A673 (cell line): Measurements from ENCODE around the gene SRPX. TPM values are rescaled to one million over a fixed set of nuclear protein-coding genes. Genes with fewer than 3 reads are reported as not detected.

Source experiments
- BruUV-seq: library from RNA; stranded (reverse); fragments of 400-500 nt; replicated peaks from 2 replicates; lab custom pipeline; 2021; lab: Mats Ljungman, UMichigan
- CTCF ChIA-PET: fragments of 300-600 bp; sonication (Branson Sonifier 250); formaldehyde crosslinking; loops from one replicate; lab custom pipeline; 2022; ENCODE audit warnings: antibody characterized with exemption; lab: Charles Lee
- POLR2A ChIA-PET: fragments of 300-600 bp; sonication (Branson Sonifier 250); formaldehyde crosslinking; loops from one replicate; lab custom pipeline; 2022; ENCODE audit warnings: antibody characterized with exemption; ENCODE audit not compliant: low non-redundant PET; lab: Charles Lee
- DNase-seq: peaks from one replicate; pipeline ENCODE4 v3.0.0-alpha.2; 2015; ENCODE audit warnings: low spot score
- H3K27ac ChIP-seq: fragments of 200-600 bp; sonication (generic); 2 replicates; pipeline ENCODE4 v1.5.1; 2016; ENCODE audit warnings: mixed run types, low read depth, mild to moderate bottlenecking, mixed read lengths, antibody characterized with exemption, low read length; ENCODE audit not compliant: poor library complexity, severe bottlenecking
- H3K27me3 ChIP-seq: fragments of 200-600 bp; sonication (generic); replicated peaks from 2 replicates; pipeline ENCODE4 v1.6.1; 2017; ENCODE audit warnings: mixed run types, low read depth, mild to moderate bottlenecking, mixed read lengths, antibody characterized with exemption, low read length; ENCODE audit not compliant: insufficient read depth, poor library complexity
- H3K36me3 ChIP-seq: fragments of 200-600 bp; sonication (generic); 2 replicates; pipeline ENCODE4 v1.6.1; 2016; ENCODE audit warnings: mixed run types, mild to moderate bottlenecking, mixed read lengths, antibody characterized with exemption, low read length; ENCODE audit not compliant: insufficient read depth, poor library complexity, severe bottlenecking
- H3K4me1 ChIP-seq: fragments of 200-600 bp; sonication (generic); 2 replicates; pipeline ENCODE4 v1.6.1; 2017; ENCODE audit warnings: mixed run types, mild to moderate bottlenecking, mixed read lengths, antibody characterized with exemption, low read length; ENCODE audit not compliant: insufficient read depth, poor library complexity, severe bottlenecking
- H3K4me3 ChIP-seq: fragments of 200-600 bp; sonication (generic); 2 replicates; pipeline ENCODE4 v1.5.1; 2016; ENCODE audit warnings: low read depth, mixed run types, mild to moderate bottlenecking, mixed read lengths, low read length; ENCODE audit not compliant: poor library complexity, severe bottlenecking
- H3K9me3 ChIP-seq: fragments of 200-600 bp; sonication (generic); 2 replicates; pipeline ENCODE4 v1.6.1; 2016; ENCODE audit warnings: mixed run types, low read depth, mild to moderate bottlenecking, mixed read lengths, antibody characterized with exemption, low read length; ENCODE audit not compliant: poor library complexity, severe bottlenecking
- CTCF ChIP-seq: fragments of 300-800, 200-600 bp; sonication (generic); conservative IDR thresholded peaks from 2 replicates; pipeline ENCODE4 v1.5.1; 2017; ENCODE audit warnings: low read depth, mild to moderate bottlenecking, antibody characterized with exemption, low read length, moderate library complexity, mixed read lengths
- EZH2 ChIP-seq: fragments of 200-600 bp; sonication (generic); IDR thresholded peaks from 2 replicates; pipeline ENCODE4 v1.6.1; 2017; ENCODE audit warnings: borderline replicate concordance, low read depth, mild to moderate bottlenecking, mixed read lengths, antibody characterized with exemption, low read length; ENCODE audit not compliant: poor library complexity, severe bottlenecking
- intact Hi-C: fragments of 100-400 bp; cut with micrococcal nuclease; formaldehyde crosslinking; loops from one replicate; pipeline ENCODE4 v1.10.0; 2022; ENCODE audit not compliant: unreplicated experiment
- total RNA-seq: library from RNA; stranded (reverse); gene quantifications from 2 replicates; pipeline ENCODE4 v1.2.3, GENCODE V29; 2021

The SRPX gene
- total RNA-seq, 1 experiment from 2014 or later, result 1.1 TPM

GRCh38 chrX:38102875-38103274 lies 117.8 kb downstream of the SRPX start:
- Histone ChIP-seq H3K27ac (no peak overlapping the region), H3K4me1 (no peaks in the 10 kb centered on the region), H3K9me3 (peaks cover 11% of the 10 kb centered on the region), H3K4me3 (no peak overlapping the region), H3K27me3 (no peaks in the 10 kb centered on the region), H3K36me3 (peaks cover 15% of the 10 kb centered on the region)
- no peak for DNase-seq
- no TSS peak for BruUV-seq
- POLR2A ChIA-PET, result no interaction called here
- CTCF ChIA-PET, result no interaction called here
- intact Hi-C loops, result no loop called here
- TF ChIP-seq CTCF (no peak), EZH2 (no peak)

- Histone ChIP-seq H3K27ac (no peak overlapping the region), H3K27me3 (no peaks in the 10 kb centered on the region), H3K4me1 (no peaks in the 10 kb centered on the region), H3K9me3 (peaks cover 11% of the 10 kb centered on the region), H3K36me3 (peaks cover 17% of the 10 kb centered on the region), H3K4me3 (no peak overlapping the region)
- POLR2A ChIA-PET, result no interaction called here
- DNase-seq, result no peak
- TF ChIP-seq EZH2, result no peak
- CTCF ChIA-PET, result no interaction called here
- intact Hi-C loops, result no loop called here
- no TSS peak for BruUV-seq
Measured at GRCh38 chrX:38102240-38102639, 118.4 kb downstream of the SRPX start.

GRCh38 chrX:38099688-38100087 lies 121.0 kb downstream of the SRPX start:
- TF ChIP-seq EZH2 (no peak), CTCF (no peak)
- Histone ChIP-seq H3K9me3 (peaks cover 11% of the 10 kb centered on the region), H3K4me1 (no peaks in the 10 kb centered on the region), H3K36me3 (peaks cover 17% of the 10 kb centered on the region), H3K4me3 (no peak overlapping the region), H3K27me3 (no peaks in the 10 kb centered on the region), H3K27ac (no peak overlapping the region)
- POLR2A ChIA-PET, result no interaction called here
- DNase-seq, result no peak
- intact Hi-C loops, result loop anchor here (10.0 kb wide), 1 partner anchor 465 kb away; the partner anchor contains the start of gene TSPAN7
- CTCF ChIA-PET, result no interaction called here
- BruUV-seq, result no TSS peak

Other genes starting within 250 kb of the SRPX start
- 17.2 and 17.9 TPM in 2 replicates for gene SYTL5, start 214.3 kb downstream of the SRPX start, total RNA-seq
- 12.3 and 15.1 TPM in 2 replicates for gene RPGR, start 106.6 kb upstream of the SRPX start, total RNA-seq
- not detected in 2 replicates for gene OTC, start 131.7 kb upstream of the SRPX start, total RNA-seq